GM12878 (cell line): ENCODE measurements around the gene UBB. TPM values are rescaled to one million over a fixed set of nuclear protein-coding genes. Genes with fewer than 3 reads are reported as not detected.

Experiments
- ATAC-seq: fragments of 200-7000 bp; cut with Tn5 transposase; 3 replicates; pipeline ENCODE4 v1.9.1; 2020; ENCODE audit warnings: mild to moderate bottlenecking, moderate library complexity
- BruUV-seq: library from RNA; stranded (reverse); fragments of 400-500 nt; replicated peaks from 2 replicates; lab custom pipeline; 2021; lab: Mats Ljungman, UMichigan
- CTCF ChIA-PET: fragments of 300-600 bp; sonication (Branson Sonifier 250); formaldehyde crosslinking; extraction: SDS; loops from one replicate; lab custom pipeline; 2021; ENCODE audit warnings: inconsistent platforms; lab: Yijun Ruan, JAX
- POLR2A ChIA-PET: fragments of 350-600 bp; formaldehyde crosslinking; extraction: SDS; loops from one replicate; lab custom pipeline; 2021; ENCODE audit warnings: inconsistent platforms; lab: Charles Lee
- RAD21 ChIA-PET: fragments of 300-600 bp; sonication (Branson Sonifier 250); formaldehyde crosslinking; loops from one replicate; lab custom pipeline; 2023; ENCODE audit warnings: antibody characterized with exemption; ENCODE audit not compliant: unreplicated experiment; lab: Charles Lee
- SMC1A ChIA-PET: fragments of 300-600 bp; sonication (Branson Sonifier 250); formaldehyde crosslinking; loops from one replicate; lab custom pipeline; 2023; ENCODE audit not compliant: unreplicated experiment, uncharacterized antibody; lab: Charles Lee
- DNase-seq: peaks from one replicate; pipeline ENCODE4 v3.0.0-alpha.2; 2011; ENCODE audit warnings: low read depth, low spot score
- FAIRE-seq: peaks from 3 replicates; lab custom pipeline; 2011; peaks lifted over from hg19 to GRCh38; lab: Jason Lieb, UNC
- H2AFZ ChIP-seq: 2 replicates; pipeline ENCODE4 v1.6.0; 2011; ENCODE audit warnings: low read depth, low read length, control low read depth; ENCODE audit not compliant: control insufficient read depth
- H3K27ac ChIP-seq: 2 replicates; pipeline ENCODE4 v1.5.1; 2011; ENCODE audit warnings: control low read depth; ENCODE audit not compliant: control insufficient read depth, insufficient read depth
- H3K27me3 ChIP-seq, 2 experiments: replicated peaks in 1 of 2; 2 replicates each; pipeline versions ENCODE4 v1.6.0 to v1.6.1; 2011; ENCODE audit warnings: low read length in 1 of 2; ENCODE audit not compliant: control insufficient read depth in 2 of 2, insufficient read depth in 2 of 2
- H3K36me3 ChIP-seq, 2 experiments: 2 replicates each; pipeline ENCODE4 v1.5.1; 2011; ENCODE audit warnings: low read length in 1 of 2; ENCODE audit not compliant: control insufficient read depth in 2 of 2, insufficient read depth in 2 of 2
- H3K4me1 ChIP-seq: 2 replicates; pipeline ENCODE4 v1.6.1; 2011; ENCODE audit warnings: mild to moderate bottlenecking, low read length, moderate library complexity, mixed read lengths; ENCODE audit not compliant: control insufficient read depth, insufficient read depth
- H3K4me2 ChIP-seq: 2 replicates; pipeline ENCODE4 v1.6.0; 2011; ENCODE audit warnings: control low read depth; ENCODE audit not compliant: control insufficient read depth, insufficient read depth
- H3K4me3 ChIP-seq: fragments of 200-600 bp; sonication (generic); 2 replicates; pipeline ENCODE4 v1.5.1; 2016
- H3K79me2 ChIP-seq: 2 replicates; pipeline ENCODE4 v1.6.0; 2011; ENCODE audit warnings: low read length; ENCODE audit not compliant: control insufficient read depth, insufficient read depth
- H3K9ac ChIP-seq: 2 replicates; pipeline ENCODE4 v1.8.0; 2011; ENCODE audit warnings: low read length, control low read depth, mixed read lengths; ENCODE audit not compliant: control insufficient read depth, insufficient read depth
- H3K9me3 ChIP-seq: replicated peaks from 3 replicates; pipeline ENCODE4 v1.5.1; 2011; ENCODE audit warnings: mild to moderate bottlenecking, low read length; ENCODE audit not compliant: control insufficient read depth, insufficient read depth
- H4K20me1 ChIP-seq: 2 replicates; pipeline ENCODE4 v1.6.0; 2011; ENCODE audit not compliant: control insufficient read depth, insufficient read depth
- ASH2L ChIP-seq: fragments of 300-600, 200-600 bp; sonication (generic); IDR thresholded peaks from 2 replicates; pipeline ENCODE4 v1.6.1; 2017; ENCODE audit warnings: low read depth, mild to moderate bottlenecking, borderline replicate concordance
- MXI1 ChIP-seq: fragments of 150-350 bp; IDR thresholded peaks from 2 replicates; pipeline ENCODE4 v1.6.1; 2011; ENCODE audit warnings: low read depth, mild to moderate bottlenecking, inconsistent platforms, low read length, improper control_type of control experiment
- SKIL ChIP-seq: fragments of 450-650 bp; IDR thresholded peaks from 2 replicates; pipeline ENCODE4 v1.6.1; 2017; ENCODE audit warnings: mild to moderate bottlenecking, low read depth, inconsistent platforms; ENCODE audit not compliant: poor library complexity, severe bottlenecking
- WRNIP1 ChIP-seq: IDR thresholded peaks from 2 replicates; pipeline ENCODE4 v1.6.1; 2011; ENCODE audit warnings: low read depth, low read length, improper control_type of control experiment, borderline replicate concordance
- YBX1 ChIP-seq: fragments of 450-650 bp; IDR thresholded peaks from 2 replicates; pipeline ENCODE4 v1.6.1; 2016; ENCODE audit warnings: antibody characterized with exemption
- WGBS: methylation state at CpG from one replicate; pipeline ENCODE4 v1.1.6; 2016; ENCODE audit warnings: low lambda C conversion rate; ENCODE audit not compliant: insufficient replicate concordance, insufficient coverage; ENCODE audit errors: missing lambda C conversion rate; 5-methylcytosine and 5-hydroxymethylcytosine counted together
- in situ Hi-C: fragments of 300-500 bp; cut with MboI; formaldehyde crosslinking; loops from 9 replicates; pipeline ENCODE4 v1.14.3; 2018; ENCODE audit warnings: mixed read lengths
- intact Hi-C: fragments of 100-400 bp; cut with micrococcal nuclease; formaldehyde crosslinking; loops from one replicate; pipeline ENCODE4 v1.14.2; 2022; ENCODE audit not compliant: unreplicated experiment
- polyA plus RNA-seq, 11 experiments: library from polyadenylated mRNA; depleted of rRNA in 4 of 11; unstranded in 6 of 11; stranded (reverse) in 5 of 11; fragments of >200 nt; fragmentation: Nextera tagmentation in 4 of 11; fragmentation: Illumina TruSeq in 1 of 11; extraction: Ambion mirVana in 4 of 11; extraction: Trizol in 1 of 11; gene quantifications; 1 replicate in 1 of 11; 2 replicates in 10 of 11; pipeline versions ENCODE4 v1.2.1 to v1.2.3, GENCODE V29; 2011 to 2016; ENCODE audit warnings: inconsistent platforms in 2 of 11, missing spikeins in 2 of 11, low read depth in 1 of 11
- total RNA-seq, 4 experiments: library from RNA; depleted of rRNA in 3 of 4; stranded (reverse); fragments of >200 nt in 3 of 4; fragmentation: Illumina TruSeq in 1 of 4; extraction: Trizol in 1 of 4; gene quantifications; 2 replicates each; pipeline versions ENCODE4 v1.2.1 to v1.2.3, GENCODE V29; 2013 to 2021

UBB gene
- total and polyA plus RNA-seq, 10 of the 15 experiments (the other 5 are each of a cell fraction or from before 2014, with no cell fraction given) = 1,133 to 4,246 (median 2,099) TPM

GRCh38 chr17:16374146-16374938 is 6.5 kb upstream of the UBB start:
- Histone ChIP-seq H2AFZ (no peak overlapping the region), H3K27ac (no peak overlapping the region), H3K4me2 (no peak overlapping the region), H3K9ac (no peak overlapping the region), H4K20me1 (no peaks in the 10 kb centered on the region), H3K79me2 (no peaks in the 10 kb centered on the region), H3K36me3 (no peaks in the 10 kb centered on the region), H3K9me3 (no peaks in the 10 kb centered on the region), H3K27me3 (no peaks in the 10 kb centered on the region), H3K4me3 (no peak overlapping the region), H3K4me1 (no peaks in the 10 kb centered on the region)
- DNase-seq (no peak), ATAC-seq (no peak), FAIRE-seq (no peak)
- WGBS = 74% methylated on average over 16 of the region's 16 CpGs
- in situ Hi-C loops = no loop called here
- ChIA-PET SMC1A (interaction anchor here (1.3 to 4.7 kb wide), 3 partner anchors 9 to 53 kb away, joined by 3 to 28 read pairs (median 4); no protein-coding TSS in a partner anchor), RAD21 (interaction anchor here (0.6 kb wide), 1 partner anchor 11 kb away, joined by 3 read pairs; no protein-coding TSS in a partner anchor), CTCF (interaction anchor here (0.9 to 8.0 kb wide), 3 partner anchors 10 to 147 kb away, joined by 3 to 59 read pairs (median 3); no protein-coding TSS in a partner anchor), POLR2A (no interaction called here)
- no peak for TF ChIP-seq SKIL
- TF ChIP-seq MXI1 = no peak
- no peak for TF ChIP-seq ASH2L
- no peak for TF ChIP-seq WRNIP1
- TF ChIP-seq YBX1 = no peak
- no TSS peak for BruUV-seq
- intact Hi-C loops = no loop called here
